ENCODE results near the gene MBD6. TPM values are rescaled to one million over a fixed set of nuclear protein-coding genes. Genes with fewer than 3 reads are reported as not detected.
"Not testable (repeated sequence)": the region's sequence is repeated elsewhere in the genome, so short reads cannot be mapped to it uniquely, and the experiment has no call there.

The MBD6 gene
- total and polyA plus RNA-seq, 4 donors, result 9.4 to 74.0 (median 40.7) TPM

DNA sequence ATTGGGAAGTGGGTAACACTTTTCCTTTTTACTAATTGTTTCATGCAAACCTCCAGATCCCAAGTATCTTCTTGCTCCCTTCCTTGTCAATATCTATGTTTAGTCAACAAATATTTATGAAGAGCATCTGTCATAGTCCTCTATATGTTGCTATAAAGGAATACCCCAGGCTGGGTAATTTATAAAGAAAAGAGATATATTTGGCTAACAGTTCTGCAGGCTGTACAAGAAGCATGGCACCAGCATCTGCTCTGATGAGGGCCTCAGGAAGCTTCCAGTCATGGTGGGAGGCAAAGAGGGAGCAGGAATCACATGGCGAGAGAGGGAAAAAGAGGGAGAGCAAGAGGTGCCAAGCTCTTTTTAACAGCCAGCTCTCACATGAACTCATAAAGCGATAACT lies 31.8 kb downstream of the MBD6 start:
- Histone ChIP-seq H3K27ac (ENCODE audit: low read depth, low read length) (no peak overlapping the region), H3K4me1 (ENCODE audit: control insufficient read depth, insufficient read depth, low read length) (peaks cover 35% of the 10 kb centered on the region), H3K9me3 (ENCODE audit: control insufficient read depth, insufficient read depth, low read length) (no peaks in the 10 kb centered on the region), H3K36me3 (ENCODE audit: control insufficient read depth, insufficient read depth, low read length) (peaks cover 9% of the 10 kb centered on the region), H3K4me3 (ENCODE audit: low read depth, low read length) (no peak overlapping the region), H3K27me3 (ENCODE audit: control insufficient read depth, insufficient read depth, low read length) (peaks cover 3% of the 10 kb centered on the region)
- WGBS (ENCODE audit: insufficient coverage), result 100% methylated on average over 1 of the region's 2 CpGs
- no peak for DNase-seq (ENCODE audit: low read depth in 4 of 6, low spot score in 6 of 6)

GRCh38 chr12:57554897-57555296 lies 32.3 kb downstream of the MBD6 start:
- WGBS (ENCODE audit: insufficient coverage), result no CpG with 5 or more reads among the region's 1 CpG
- no peaks in the 10 kb centered on the region for H3K9me3 ChIP-seq (ENCODE audit: control insufficient read depth, insufficient read depth, low read length)
- H3K36me3 ChIP-seq (ENCODE audit: control insufficient read depth, insufficient read depth, low read length), result peaks cover 9% of the 10 kb centered on the region
- peaks cover 32% of the 10 kb centered on the region for H3K4me1 ChIP-seq (ENCODE audit: control insufficient read depth, insufficient read depth, low read length)
- DNase-seq (ENCODE audit: low read depth in 4 of 6, low spot score in 6 of 6), result no peak
- no peak overlapping the region for H3K27ac ChIP-seq (ENCODE audit: low read depth, low read length)
- H3K4me3 ChIP-seq (ENCODE audit: low read depth, low read length), result no peak overlapping the region
- peaks cover 3% of the 10 kb centered on the region for H3K27me3 ChIP-seq (ENCODE audit: control insufficient read depth, insufficient read depth, low read length)

DNA sequence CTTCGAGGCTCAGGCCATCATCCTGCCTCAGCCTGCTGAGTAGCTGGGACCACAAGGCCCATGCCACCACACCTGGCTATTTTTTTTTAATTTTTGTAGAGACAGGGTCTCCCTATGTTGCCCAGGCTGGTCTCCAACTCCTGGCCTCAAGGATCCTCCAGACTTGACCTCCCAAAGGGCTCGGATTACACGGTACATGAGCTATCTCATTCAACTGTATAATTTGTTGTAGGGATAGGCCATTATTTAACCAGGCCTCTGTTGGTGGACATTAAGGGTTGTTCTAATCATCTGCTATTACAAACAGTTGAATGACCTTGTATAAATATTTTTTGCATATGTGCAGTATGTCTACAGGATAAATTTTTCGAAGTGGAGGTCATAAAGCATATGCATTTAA lies 36.2 kb downstream of the MBD6 start:
- DNase-seq (ENCODE audit: low read depth in 4 of 6, low spot score in 6 of 6), result no peak
- H3K9me3 ChIP-seq (ENCODE audit: control insufficient read depth, insufficient read depth, low read length), result no peaks in the 10 kb centered on the region
- H3K4me3 ChIP-seq (ENCODE audit: low read depth, low read length), result no peak overlapping the region
- peaks cover 3% of the 10 kb centered on the region for H3K4me1 ChIP-seq (ENCODE audit: control insufficient read depth, insufficient read depth, low read length)
- no peaks in the 10 kb centered on the region for H3K27me3 ChIP-seq (ENCODE audit: control insufficient read depth, insufficient read depth, low read length)
- no peak overlapping the region for H3K27ac ChIP-seq (ENCODE audit: low read depth, low read length)
- WGBS (ENCODE audit: insufficient coverage), result 100% methylated on average over 1 of the region's 4 CpGs
- H3K36me3 ChIP-seq (ENCODE audit: control insufficient read depth, insufficient read depth, low read length), result peaks cover 13% of the 10 kb centered on the region

DNA sequence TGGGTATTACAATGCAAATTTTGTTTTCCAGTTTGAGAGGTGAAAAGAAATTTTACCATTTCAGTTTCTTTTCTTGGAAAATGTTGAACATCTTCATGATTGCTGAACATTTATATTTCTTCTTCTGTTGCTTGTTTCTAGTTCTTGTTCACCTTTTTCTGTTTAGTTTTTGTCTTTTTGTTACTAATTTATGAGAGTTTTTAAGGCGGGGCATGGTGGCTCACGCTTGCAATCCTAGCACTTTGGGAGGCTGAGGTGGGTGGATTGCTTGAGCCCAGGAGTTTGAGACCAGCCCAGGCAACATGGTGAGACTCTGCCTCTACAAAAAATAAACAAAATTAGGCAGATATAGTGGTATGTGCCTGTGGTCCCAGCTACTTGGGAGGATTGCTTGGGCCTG lies 37.9 kb downstream of the MBD6 start:
- no peak for DNase-seq (ENCODE audit: low read depth in 4 of 6, low spot score in 6 of 6)
- H3K9me3 ChIP-seq (ENCODE audit: control insufficient read depth, insufficient read depth, low read length), result no peaks in the 10 kb centered on the region
- no peak overlapping the region for H3K27ac ChIP-seq (ENCODE audit: low read depth, low read length)
- WGBS (ENCODE audit: insufficient coverage), result 100% methylated on average over 2 of the region's 2 CpGs
- peaks cover 30% of the 10 kb centered on the region for H3K36me3 ChIP-seq (ENCODE audit: control insufficient read depth, insufficient read depth, low read length)
- H3K4me1 ChIP-seq (ENCODE audit: control insufficient read depth, insufficient read depth, low read length), result peaks cover 3% of the 10 kb centered on the region
- no peak overlapping the region for H3K4me3 ChIP-seq (ENCODE audit: low read depth, low read length)
- no peaks in the 10 kb centered on the region for H3K27me3 ChIP-seq (ENCODE audit: control insufficient read depth, insufficient read depth, low read length)

- H3K27ac ChIP-seq (ENCODE audit: low read depth, low read length); H3K9me3 ChIP-seq (ENCODE audit: control insufficient read depth, insufficient read depth, low read length); H3K4me3 ChIP-seq (ENCODE audit: low read depth, low read length); DNase-seq (ENCODE audit: low read depth in 4 of 6, low spot score in 6 of 6); H3K27me3 ChIP-seq (ENCODE audit: control insufficient read depth, insufficient read depth, low read length); H3K4me1 ChIP-seq (ENCODE audit: control insufficient read depth, insufficient read depth, low read length): not testable (repeated sequence)
- WGBS (ENCODE audit: insufficient coverage), result no CpG with 5 or more reads among the region's 1 CpG
- H3K36me3 ChIP-seq (ENCODE audit: control insufficient read depth, insufficient read depth, low read length), result peaks cover 35% of the 10 kb centered on the region
Observed at GRCh38 chr12:57561117-57561516, 38.5 kb downstream of the MBD6 start.

GRCh38 chr12:57563358-57563757 lies 40.7 kb downstream of the MBD6 start:
- DNase-seq (ENCODE audit: low read depth in 4 of 6, low spot score in 6 of 6), result no peak
- no CpG with 5 or more reads among the region's 4 CpGs for WGBS (ENCODE audit: insufficient coverage)
- Histone ChIP-seq H3K27me3 (ENCODE audit: control insufficient read depth, insufficient read depth, low read length) (no peaks in the 10 kb centered on the region), H3K9me3 (ENCODE audit: control insufficient read depth, insufficient read depth, low read length) (no peaks in the 10 kb centered on the region), H3K27ac (ENCODE audit: low read depth, low read length) (no peak overlapping the region), H3K4me1 (ENCODE audit: control insufficient read depth, insufficient read depth, low read length) (peaks cover 3% of the 10 kb centered on the region), H3K4me3 (ENCODE audit: low read depth, low read length) (no peak overlapping the region), H3K36me3 (ENCODE audit: control insufficient read depth, insufficient read depth, low read length) (peaks cover 46% of the 10 kb centered on the region)

DNA sequence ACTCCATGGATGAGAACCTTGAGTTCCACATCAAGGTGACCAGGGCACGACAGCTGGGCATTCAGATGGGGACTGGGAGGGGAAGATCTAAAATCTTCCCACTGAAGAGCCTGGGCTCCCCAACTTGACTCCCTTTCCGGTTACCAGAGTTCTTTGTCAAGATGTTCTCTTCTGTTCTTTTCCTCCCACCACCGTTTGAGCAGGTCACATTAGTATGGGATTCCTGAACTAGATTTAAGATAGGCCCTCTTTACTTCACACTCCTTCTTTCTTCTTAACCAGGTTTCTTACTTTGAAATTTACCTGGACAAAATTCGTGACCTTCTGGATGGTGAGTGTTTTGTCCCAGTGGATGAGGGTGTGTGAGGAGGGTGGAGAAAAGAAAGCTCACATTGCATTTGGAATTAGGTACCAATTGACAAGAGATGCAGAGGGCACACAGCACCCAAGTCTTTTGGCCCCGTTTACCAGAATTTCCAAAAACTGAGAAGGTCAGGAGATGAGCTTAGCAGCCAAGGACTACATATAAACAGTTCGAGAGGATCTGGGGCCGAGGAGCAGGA lies 41.6 kb downstream of the MBD6 start:
- 96% methylated on average over 6 of the region's 7 CpGs for WGBS (ENCODE audit: insufficient coverage)
- H3K36me3 ChIP-seq (ENCODE audit: control insufficient read depth, insufficient read depth, low read length), result peaks cover 49% of the 10 kb centered on the region
- no peaks in the 10 kb centered on the region for H3K9me3 ChIP-seq (ENCODE audit: control insufficient read depth, insufficient read depth, low read length)
- no peaks in the 10 kb centered on the region for H3K4me1 ChIP-seq (ENCODE audit: control insufficient read depth, insufficient read depth, low read length)
- no peak for DNase-seq (ENCODE audit: low read depth in 4 of 6, low spot score in 6 of 6)
- H3K4me3 ChIP-seq (ENCODE audit: low read depth, low read length), result no peak overlapping the region
- H3K27ac ChIP-seq (ENCODE audit: low read depth, low read length), result no peak overlapping the region
- H3K27me3 ChIP-seq (ENCODE audit: control insufficient read depth, insufficient read depth, low read length), result no peaks in the 10 kb centered on the region

- peaks cover 90% of the 10 kb centered on the region for H3K36me3 ChIP-seq (ENCODE audit: control insufficient read depth, insufficient read depth, low read length)
- no peaks in the 10 kb centered on the region for H3K4me1 ChIP-seq (ENCODE audit: control insufficient read depth, insufficient read depth, low read length)
- no peaks in the 10 kb centered on the region for H3K9me3 ChIP-seq (ENCODE audit: control insufficient read depth, insufficient read depth, low read length)
- 95% methylated on average over 5 of the region's 6 CpGs for WGBS (ENCODE audit: insufficient coverage)
- DNase-seq (ENCODE audit: low read depth in 4 of 6, low spot score in 6 of 6), result no peak
- no peaks in the 10 kb centered on the region for H3K27me3 ChIP-seq (ENCODE audit: control insufficient read depth, insufficient read depth, low read length)
- no peak overlapping the region for H3K27ac ChIP-seq (ENCODE audit: low read depth, low read length)
- H3K4me3 ChIP-seq (ENCODE audit: low read depth, low read length), result no peak overlapping the region
Observed at GRCh38 chr12:57568838-57569237, 46.2 kb downstream of the MBD6 start.

GRCh38 chr12:57569858-57570257 lies 47.2 kb downstream of the MBD6 start:
- peaks cover 87% of the 10 kb centered on the region for H3K36me3 ChIP-seq (ENCODE audit: control insufficient read depth, insufficient read depth, low read length)
- no peak overlapping the region for H3K4me3 ChIP-seq (ENCODE audit: low read depth, low read length)
- H3K27ac ChIP-seq (ENCODE audit: low read depth, low read length), result no peak overlapping the region
- DNase-seq (ENCODE audit: low read depth in 4 of 6, low spot score in 6 of 6), result no peak
- 94% methylated on average over 16 of the region's 18 CpGs for WGBS (ENCODE audit: insufficient coverage)
- no peaks in the 10 kb centered on the region for H3K27me3 ChIP-seq (ENCODE audit: control insufficient read depth, insufficient read depth, low read length)
- no peaks in the 10 kb centered on the region for H3K4me1 ChIP-seq (ENCODE audit: control insufficient read depth, insufficient read depth, low read length)
- no peaks in the 10 kb centered on the region for H3K9me3 ChIP-seq (ENCODE audit: control insufficient read depth, insufficient read depth, low read length)

DNA sequence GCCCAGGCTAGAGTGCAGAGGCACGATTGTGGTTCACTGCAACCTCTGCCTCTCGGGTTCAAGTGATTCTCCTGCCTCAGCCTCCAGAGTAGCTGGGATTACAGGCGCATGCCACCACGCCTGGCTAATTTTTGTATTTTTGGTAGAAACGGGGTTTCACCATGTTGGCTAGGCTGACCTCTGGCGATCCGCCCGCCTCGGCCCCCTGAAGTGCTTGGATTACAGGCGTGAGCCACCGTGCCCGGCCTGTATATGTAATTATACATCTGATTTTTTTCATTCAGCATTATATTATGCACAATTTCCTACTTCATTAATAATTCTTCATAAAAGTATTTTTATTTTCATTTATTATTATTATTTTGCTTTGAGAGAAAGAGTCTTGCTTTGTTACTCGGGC lies 47.8 kb downstream of the MBD6 start:
- not testable (repeated sequence) for H3K27ac ChIP-seq (ENCODE audit: low read depth, low read length); H3K9me3 ChIP-seq (ENCODE audit: control insufficient read depth, insufficient read depth, low read length); H3K27me3 ChIP-seq (ENCODE audit: control insufficient read depth, insufficient read depth, low read length); DNase-seq (ENCODE audit: low read depth in 4 of 6, low spot score in 6 of 6); H3K4me3 ChIP-seq (ENCODE audit: low read depth, low read length); H3K4me1 ChIP-seq (ENCODE audit: control insufficient read depth, insufficient read depth, low read length)
- 100% methylated on average over 2 of the region's 13 CpGs for WGBS (ENCODE audit: insufficient coverage)
- H3K36me3 ChIP-seq (ENCODE audit: control insufficient read depth, insufficient read depth, low read length), result peaks cover 87% of the 10 kb centered on the region
